ELR (cell line): ENCODE results near the gene FST.

Source experiments
- DNase-seq: peaks from one replicate; pipeline ENCODE4 v3.0.0-alpha.2; 2015; ENCODE audit warnings: low read depth

FST gene

DNA sequence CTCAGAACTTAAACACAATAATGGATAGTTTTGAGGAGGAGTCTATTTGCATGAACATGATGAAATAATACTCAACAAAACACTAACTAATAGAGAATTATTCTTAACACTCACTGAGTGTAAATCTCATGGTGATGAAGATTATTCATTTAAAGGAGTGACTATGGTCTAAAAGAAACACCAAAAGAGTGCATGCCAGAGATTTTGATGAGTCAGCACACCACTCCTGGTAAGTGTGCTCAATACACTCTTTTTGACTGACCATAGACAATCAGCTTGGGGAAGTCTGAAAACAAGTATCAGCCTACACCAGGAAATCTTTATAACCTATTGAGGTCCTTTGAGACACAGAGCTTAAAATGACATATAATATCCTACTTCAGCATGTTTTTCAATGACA lies 6.8 kb upstream of the FST start:
- no peak for DNase-seq

DNA sequence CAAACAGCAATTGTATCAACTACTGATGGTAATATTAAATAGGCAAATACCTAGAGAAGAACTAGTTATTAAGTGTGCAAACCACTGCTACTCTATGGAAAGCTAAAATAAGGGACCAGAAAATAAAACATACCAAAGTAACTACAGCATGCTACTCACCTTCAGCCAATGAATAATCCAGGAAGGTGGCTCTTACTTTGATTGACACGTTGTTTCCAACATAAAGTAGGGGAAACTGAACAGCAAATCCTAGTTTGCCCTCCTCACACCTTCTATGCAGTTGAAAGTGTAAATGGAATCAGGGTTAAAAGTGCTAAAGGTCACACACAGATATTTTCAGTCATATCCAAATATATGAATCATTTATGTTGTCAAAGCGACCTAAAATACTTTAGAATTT lies 5.1 kb upstream of the FST start:
- DNase-seq: no peak

DNA sequence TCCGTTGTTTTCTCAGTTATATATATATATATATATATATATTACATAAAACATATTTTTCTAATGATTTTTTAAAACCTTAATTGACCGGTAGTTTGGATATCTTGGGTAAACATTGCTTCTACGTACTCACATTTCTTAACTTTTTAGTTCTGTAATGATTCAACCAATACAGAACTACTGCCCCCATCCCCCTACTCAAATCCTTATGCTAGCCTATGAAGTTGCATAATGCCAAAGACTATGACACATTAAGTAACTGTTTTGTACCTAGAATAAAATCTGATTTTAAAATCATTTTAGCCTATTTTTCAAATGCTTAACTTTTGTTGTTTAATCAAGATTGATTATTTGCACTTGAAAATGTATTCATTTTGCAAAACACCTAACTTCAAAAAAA lies 4.4 kb upstream of the FST start:
- no peak for DNase-seq

DNA sequence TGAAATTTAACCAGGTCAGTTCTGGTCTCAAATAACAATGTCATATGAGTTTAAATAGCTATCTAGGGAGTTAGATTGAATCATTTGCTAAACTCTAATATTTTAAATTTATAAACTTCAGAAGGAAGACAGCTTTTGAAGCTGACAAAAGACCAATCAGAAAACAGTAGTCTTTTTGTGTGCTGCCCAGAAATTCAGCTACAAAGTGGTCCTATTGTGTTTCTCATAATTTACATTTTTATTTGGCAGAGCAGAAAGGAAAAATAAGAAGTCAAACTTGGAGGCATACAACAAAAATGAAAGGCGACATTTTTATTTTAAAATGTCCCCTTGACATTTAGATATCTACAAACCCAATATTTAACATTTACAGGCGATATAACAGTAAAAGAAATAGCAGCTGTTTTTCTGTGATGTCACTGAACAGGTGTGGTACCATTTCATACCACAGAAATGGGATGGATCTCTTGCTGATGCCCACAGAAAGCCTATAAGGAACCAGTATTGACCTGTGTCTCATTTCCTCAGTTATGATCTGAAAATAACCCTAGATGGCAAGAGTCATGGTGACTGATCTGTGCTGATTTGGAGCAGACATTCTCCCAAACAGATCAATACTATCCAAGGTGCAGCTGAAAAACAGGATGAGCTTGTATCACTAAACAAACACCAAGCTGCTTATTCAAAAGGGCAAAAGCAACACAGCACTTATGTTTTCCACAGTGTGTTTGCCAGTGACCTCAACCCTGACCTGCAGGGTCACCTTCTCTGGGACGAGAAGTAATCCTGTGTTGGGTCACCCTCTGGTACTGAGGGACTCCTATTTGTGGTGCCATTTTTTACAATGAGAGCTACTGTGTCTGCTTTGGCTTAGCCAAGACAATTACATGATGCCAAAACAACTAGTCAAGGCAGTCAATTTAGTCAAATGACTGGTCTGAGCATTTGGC lies 3.6 kb upstream of the FST start:
- no peak for DNase-seq

DNA sequence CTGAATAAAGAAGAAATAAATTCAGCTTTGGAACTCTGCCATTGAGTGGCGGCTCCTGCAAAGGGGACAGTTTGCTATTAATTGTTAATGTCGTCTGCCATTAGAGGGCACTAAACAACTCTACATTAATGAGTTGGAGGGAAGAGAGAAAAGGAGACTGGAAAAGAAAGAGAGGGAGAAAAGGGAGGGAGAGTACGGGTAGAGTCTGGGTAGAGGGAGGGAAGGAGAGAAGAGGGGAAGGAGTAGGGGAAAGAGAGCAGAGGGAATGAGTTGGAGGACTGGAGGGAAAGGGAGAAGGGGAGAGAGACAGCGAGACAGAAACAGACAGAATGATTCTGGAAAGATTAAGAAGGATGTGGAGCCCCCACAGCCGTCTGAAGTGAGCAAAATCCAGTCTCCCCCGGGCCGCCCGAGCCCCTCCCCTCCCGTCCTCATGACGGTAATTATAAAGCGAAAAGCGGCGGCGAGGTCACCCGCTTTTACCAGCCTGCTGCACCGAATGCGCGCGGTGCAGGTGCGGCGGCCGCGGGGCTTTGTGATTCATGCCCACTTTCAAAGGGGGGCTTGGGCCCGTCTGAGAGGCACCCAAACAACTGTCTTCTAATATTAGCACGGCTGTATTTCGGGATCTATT lies 1.9 kb upstream of the FST start:
- peak; percentile 79 for DNase-seq

DNA sequence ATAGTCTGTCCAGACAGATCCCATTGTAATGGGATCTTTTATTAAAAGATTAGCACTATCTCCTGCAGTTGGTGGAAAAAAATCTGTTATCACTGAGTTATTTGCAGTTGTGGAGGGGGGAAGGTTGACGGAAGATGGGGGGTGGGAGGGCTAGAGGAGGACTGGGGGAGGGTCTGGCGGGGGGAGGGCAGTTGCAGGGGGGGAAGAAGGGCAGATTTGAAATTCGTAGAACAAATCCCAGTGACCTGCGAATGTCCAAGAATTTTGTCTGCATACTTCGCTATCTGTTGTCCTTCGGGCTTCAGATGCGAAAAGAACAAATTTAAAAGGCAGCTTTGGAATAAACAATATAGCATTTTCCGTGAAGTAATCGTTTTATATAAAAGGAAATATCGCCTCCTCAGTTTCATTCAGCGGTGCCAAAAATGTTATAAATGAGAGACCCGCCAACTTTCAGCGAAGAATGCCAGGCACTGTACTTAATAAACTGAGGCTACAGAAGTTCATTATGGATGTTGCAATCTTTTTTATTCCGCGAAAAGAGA lies 1.3 kb upstream of the FST start:
- DNase-seq: no peak

DNA sequence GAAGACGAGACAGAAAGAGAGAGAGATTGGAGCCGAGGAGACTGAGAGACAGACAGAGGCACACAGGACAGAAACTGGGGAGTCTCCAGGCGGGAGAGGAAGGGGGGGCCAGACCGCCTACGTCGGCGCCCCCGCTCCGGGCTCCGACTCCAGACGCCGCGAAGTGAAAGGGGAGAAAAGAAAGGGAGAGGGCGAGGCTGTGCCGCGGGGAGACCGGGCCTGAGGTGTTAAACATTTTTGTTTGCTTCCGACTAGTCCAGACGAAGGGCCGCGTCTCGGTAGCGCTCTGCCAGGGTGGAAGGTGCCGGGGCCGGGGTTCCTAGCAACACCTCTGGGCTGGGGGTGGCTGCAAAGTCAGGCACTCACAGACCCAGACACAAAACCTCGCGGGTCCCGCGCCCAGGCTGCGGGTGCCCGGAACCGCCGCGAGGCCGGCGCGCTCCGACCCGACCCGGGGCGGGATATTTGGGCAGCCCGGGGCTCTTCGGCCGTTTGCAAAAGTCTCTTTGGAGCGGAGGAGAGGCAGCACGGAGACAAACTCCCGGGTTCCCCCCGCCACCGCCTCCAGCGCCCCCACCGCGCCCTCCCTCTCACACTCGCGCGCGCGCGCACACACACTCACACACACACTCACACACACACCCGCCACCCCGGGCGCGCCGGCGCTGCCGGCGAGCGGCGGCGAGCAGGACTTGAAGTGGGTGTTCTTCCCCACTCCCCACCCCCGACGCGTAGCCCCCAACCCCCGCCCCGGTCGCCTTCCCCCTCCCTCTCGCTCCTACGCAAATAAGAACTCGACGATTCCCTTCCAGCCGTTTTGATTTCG lies 626 bp upstream of the FST start:
- peak; percentile 67 for DNase-seq

DNA sequence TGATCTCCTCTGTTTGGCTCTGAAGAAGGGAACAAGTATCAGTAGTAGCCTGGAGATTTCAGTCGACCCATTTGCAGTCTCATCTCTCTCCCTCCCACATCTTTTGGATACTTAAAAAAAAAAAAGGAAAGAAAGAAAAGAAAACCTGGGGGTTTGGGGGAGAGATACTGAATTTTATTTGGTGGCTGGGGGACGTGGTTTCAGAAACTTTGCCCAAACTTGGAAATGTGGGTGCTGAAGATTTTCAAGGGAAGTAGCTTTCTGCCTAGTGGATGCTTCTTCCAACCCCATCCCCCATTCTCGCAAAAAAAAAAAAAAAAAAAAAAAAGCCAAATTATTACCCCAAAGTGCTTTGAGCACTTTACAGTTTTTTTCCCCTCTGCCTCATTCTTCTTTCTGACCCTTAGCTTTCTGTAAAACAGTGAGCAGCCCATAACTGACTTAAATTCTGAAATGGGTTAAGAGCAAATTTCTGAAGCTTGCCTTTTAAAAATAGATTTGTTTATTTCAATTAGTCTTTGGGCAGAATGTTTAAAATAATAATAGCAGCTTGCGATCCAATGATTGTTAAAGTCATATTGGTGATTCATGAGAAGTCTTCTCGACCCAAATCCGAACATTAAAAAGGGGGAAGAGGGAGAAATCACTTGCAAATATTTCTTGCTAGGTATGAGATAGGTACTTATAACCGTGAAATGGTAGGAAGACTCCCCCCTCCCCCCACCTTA lies 894 bp downstream of the FST start:
- peak; percentile 39 for DNase-seq

DNA sequence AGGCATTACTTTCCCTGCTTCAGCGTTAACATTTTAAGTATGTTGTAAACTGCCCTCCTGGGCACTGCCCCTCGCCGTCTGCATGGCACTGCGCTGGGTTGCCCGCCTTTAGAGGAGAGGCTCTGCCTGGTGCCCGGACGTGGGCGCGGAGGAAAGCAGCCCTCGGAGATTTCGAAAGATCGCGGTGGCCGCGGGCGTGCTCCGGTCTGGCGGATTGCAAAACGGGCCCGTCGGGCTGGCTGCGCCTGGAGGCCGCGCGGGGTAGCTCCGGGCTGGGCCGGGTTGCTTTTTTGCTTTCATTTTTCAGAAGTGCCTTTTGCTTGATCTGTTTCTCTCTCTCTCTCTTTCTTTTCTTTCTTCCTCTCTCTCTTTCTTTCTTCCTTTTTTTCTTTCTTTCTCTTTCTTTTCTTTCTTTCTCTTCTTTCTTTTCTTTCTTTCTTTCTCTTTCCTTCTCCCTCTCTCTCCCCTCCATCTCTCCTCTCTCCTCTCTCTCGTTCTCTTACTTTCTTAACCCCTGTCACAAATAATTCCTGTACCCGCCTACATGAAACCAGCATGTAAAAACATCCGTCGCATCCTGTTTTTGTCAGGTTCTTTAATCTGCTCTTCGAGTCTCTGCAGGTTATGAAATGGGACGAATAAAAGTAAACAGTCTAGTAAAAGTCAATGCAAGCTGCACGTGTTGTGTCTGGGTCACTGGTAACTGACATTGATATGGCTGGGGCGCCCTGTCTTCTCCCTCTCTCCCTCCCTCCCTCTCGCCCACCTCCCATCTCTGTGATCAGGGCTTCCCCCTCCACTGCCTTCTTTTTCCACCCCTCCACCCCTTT lies 1.7 kb downstream of the FST start:
- DNase-seq: peak; percentile 83

DNA sequence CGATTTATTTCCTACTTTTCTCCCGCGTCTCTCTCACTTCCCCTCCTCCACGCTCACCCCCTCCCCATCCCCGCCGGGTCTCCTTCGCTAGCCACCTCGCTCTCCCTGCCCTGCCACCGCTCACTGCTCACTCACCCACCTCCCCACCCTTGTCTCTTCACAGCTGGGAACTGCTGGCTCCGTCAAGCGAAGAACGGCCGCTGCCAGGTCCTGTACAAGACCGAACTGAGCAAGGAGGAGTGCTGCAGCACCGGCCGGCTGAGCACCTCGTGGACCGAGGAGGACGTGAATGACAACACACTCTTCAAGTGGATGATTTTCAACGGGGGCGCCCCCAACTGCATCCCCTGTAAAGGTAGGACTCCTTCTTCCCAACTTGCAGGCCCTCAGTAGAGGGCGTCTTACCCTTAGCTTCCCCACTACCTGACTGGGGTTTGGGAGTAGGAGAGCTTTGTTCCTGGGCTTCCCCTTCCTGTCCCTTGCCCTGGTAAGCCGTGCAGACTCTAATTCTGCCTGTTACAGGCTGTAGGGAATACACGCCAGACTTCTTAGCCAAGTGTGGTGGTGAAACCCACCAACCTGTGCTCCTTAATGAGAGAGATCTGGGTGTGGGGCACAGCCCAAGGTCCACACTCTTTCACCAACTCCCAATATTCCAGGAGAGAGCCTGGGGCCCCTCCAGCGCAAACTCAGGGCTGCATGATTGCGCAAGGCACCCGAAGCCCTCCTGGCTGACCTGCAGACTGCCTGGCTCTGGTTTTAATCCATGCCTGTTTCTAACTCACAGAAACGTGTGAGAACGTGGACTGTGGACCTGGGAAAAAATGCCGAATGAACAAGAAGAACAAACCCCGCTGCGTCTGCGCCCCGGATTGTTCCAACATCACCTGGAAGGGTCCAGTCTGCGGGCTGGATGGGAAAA lies 2.5 kb downstream of the FST start:
- peak; percentile 23 for DNase-seq

DNA sequence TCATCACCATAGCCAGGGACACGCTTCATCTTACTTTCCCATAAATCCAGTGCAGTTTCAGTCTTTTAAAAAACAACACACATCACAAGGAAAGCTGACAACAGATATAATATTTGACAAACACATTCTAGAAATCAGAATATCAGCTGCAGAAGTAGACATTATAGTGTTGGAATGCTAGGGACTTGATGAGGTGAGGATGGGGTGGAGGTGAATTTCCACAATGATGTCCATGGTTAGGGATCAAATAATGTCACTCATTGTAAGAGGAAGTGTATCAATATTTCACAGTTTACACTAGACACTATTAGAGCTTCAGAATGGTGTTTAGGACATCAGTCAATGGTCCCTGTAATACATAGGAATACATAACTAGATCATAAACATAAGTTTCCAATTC lies 7.0 kb downstream of the FST start:
- no peak for DNase-seq

DNA sequence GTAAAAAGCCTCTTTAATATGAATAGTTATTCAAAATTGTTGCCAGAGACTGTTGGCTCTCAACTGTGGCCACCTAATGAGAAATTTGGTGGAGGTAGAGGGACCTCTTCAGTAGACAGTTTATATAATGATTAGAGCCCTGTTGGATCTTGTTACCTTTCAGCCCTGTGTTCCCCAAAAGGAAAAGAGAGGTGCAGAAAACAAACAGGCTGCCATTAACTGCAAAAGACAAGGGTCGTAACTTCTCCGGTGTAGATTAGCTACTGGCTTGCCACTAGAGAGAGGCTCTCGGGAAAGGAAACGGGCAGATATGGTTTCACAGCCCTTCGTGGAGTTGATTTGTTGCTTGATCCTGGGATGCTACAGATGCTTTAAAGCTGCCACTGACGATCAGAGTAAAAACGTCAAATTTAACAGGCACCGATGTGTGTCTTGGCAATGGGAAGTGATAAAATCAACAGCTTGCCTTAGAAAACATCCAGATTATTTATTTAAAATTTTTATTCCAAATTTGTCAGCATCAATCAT lies 7.8 kb downstream of the FST start:
- no peak for DNase-seq

DNA sequence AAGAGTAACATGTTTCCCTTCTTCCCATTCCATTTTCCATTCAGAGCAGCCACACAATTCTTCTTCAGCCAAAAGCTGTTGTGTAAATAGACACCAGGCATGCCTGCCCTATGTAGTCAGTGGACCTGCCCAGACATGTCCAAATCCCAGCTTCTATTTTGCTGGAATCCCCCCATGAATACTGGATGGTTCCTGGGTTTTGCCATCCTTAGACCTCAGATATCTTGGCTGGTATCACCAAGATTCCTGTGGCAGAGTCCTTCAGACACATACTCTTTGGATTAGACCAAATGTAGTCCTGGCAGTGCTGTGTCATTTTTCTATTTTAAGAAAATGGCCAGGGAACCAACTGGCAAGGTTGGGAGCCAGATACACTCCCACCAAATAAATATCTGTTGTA lies 10.3 kb downstream of the FST start:
- no peak for DNase-seq

DNA sequence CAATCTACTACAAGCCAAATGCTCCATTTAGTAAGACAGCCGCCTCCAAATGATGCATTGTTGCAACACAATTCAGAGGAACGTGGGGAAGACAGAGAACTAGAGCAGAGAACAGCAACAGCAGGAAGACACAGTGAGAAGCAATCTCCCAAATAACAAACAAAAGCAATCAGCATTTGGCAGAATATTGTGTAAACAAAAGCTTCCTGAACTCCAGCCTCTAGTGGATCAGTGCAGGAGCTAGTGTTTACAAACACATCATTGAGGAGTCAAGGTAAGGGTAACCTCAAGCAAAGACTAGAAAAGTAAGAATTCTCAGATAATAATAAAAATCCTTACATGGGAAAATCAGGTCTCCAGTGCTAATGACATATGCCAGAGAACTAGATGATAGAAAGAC lies 20.6 kb downstream of the FST start:
- DNase-seq: no peak

DNA sequence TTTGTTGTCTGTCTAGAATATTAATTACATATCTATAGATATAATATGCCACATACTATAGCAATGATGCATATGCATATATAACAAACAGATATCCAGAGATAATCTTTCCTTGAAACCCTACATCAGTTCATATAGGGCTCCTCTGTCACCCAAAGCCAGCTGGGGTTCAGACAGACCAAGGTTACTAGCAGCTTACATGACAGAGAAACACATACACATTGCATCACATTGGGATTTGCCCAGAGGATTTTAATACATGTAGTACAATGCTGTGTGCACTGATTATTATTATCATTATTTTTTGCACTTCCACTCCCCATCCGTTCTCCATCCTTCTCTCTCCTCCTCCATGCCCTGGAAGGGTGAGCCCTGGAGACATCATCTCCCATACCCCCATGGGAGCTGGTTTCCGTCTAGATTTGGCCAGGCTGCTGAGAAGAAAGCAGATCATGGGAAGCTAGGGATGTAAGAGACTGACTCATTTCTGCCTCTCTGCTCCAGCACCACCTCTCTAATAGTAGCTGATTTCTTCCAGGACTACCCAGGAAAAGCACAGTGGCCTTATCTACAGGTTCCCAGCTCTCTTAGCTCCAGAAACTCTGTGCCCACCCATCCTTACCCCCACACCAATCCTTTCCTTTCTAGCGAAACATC lies 23.3 kb downstream of the FST start:
- no peak for DNase-seq

DNA sequence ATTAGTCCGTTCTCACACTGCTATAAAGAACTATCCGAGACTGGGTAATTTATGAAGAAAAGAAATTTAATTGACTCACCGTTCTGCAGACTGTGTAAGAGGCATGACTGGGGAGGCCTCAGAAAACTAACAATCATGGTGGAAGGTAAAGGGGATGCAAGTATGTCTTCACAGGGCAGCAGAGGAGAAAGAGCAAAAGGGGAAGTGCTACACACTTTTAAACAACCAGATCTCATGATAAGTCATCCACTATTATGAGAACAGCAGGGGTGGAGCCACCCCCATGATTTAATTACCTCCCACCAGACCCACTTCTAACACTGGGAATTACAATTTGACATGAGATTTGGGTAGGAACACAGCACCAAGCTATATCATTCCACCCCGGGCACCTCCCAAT lies 26.6 kb downstream of the FST start:
- DNase-seq: no peak

DNA sequence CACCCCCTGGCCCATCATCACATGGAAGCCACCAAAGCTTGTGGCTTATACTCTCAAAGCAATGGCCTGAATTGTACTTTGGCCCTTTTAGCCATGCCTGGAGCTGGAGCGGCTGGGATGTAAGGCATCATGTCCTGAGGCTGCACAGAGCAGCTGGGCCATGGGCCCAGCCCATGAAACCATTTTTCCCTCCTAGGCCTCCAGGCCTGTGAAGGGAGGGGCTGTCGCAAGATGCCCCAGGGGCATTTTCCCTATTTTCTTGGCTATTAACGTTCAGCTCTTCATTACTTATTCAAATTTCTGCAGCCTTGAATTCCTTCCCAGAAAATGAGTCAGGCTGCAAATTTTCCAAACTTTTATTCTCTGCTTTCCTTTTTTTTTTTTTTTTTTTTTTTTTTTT lies 27.7 kb downstream of the FST start:
- DNase-seq: peak; percentile 14

DNA sequence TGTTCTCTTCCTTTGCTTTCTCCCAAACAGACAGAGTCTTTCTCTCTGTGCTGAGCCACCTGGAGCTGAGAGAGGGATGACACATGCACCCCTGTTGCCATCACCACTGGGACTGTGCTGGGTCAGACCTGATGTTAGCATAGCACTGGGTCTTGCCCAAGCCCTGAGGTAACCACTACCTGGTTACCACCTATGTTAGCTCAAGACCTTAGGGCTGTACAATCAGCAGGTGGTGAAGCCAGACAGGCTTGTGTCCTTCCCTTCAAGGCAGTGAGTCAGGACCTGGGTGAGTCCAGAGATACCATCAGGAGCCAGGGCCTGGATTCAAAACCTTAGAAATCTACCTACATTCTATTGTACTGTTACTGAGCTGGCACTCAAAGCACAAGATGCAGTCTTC lies 32.1 kb downstream of the FST start:
- DNase-seq: no peak

DNA sequence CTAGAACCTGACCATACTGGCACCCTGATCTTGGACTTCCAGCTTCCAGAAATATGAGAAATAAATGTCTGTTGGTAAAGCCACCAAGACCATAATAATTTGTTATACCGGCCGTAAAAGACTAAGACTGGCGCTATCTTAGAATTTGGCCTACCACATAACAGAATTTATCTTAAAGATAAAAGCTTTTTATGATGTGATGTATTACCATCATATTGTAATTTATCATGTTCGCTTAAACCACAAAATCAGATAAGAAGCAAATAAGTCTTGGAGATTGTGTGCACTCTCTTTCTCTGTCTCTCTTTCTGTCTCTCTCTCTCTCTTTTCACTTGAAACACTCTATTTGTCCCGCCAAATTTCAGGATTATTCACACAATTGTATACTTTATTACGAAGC lies 35.6 kb downstream of the FST start:
- DNase-seq: no peak
